Measurements from ENCODE around the gene CEP57L1.
"Not testable (repeated sequence)": the region's sequence is repeated elsewhere in the genome, so short reads cannot be mapped to it uniquely, and the experiment has no call there.

Gene CEP57L1

GRCh38 chr6:109188115-109188411 lies 92.8 kb downstream of the CEP57L1 start:
- TF ChIP-seq CTCF (IDR thresholded peaks at IDR 0.05; ENCODE audit: low read depth, low read length): no peak
- in situ Hi-C loops (cut with HindIII; ENCODE audit: low sequenced_read_pairs): no loop called here
- no peak overlapping the region for H3K4me3 ChIP-seq (ENCODE audit: low read depth, low read length)
- no peak for DNase-seq (ENCODE audit: low read depth, low spot score)

- in situ Hi-C loops (cut with HindIII; ENCODE audit: low sequenced_read_pairs); DNase-seq (ENCODE audit: low read depth, low spot score); H3K4me3 ChIP-seq (ENCODE audit: low read depth, low read length): not testable (repeated sequence)
Measured at GRCh38 chr6:109191368-109191767, 96.1 kb downstream of the CEP57L1 start.

GRCh38 chr6:109192865-109193264 lies 97.6 kb downstream of the CEP57L1 start:
- in situ Hi-C loops (cut with HindIII; ENCODE audit: low sequenced_read_pairs): no loop called here
- no peak for DNase-seq (ENCODE audit: low read depth, low spot score)
- no peak for TF ChIP-seq CTCF (IDR thresholded peaks at IDR 0.05; ENCODE audit: low read depth, low read length)
- H3K4me3 ChIP-seq (ENCODE audit: low read depth, low read length): no peak overlapping the region

- TF ChIP-seq CTCF (IDR thresholded peaks at IDR 0.05; ENCODE audit: low read depth, low read length): no peak
- no peak for DNase-seq (ENCODE audit: low read depth, low spot score)
- H3K4me3 ChIP-seq (ENCODE audit: low read depth, low read length): no peak overlapping the region
- in situ Hi-C loops (cut with HindIII; ENCODE audit: low sequenced_read_pairs): no loop called here
Measured at GRCh38 chr6:109194880-109195279, 99.6 kb downstream of the CEP57L1 start.

- no peak for TF ChIP-seq CTCF (IDR thresholded peaks at IDR 0.05; ENCODE audit: low read depth, low read length)
- no peak overlapping the region for H3K4me3 ChIP-seq (ENCODE audit: low read depth, low read length)
- in situ Hi-C loops (cut with HindIII; ENCODE audit: low sequenced_read_pairs): no loop called here
- DNase-seq (ENCODE audit: low read depth, low spot score): no peak
Measured at GRCh38 chr6:109197061-109197460, 101.8 kb downstream of the CEP57L1 start.

- no peak for TF ChIP-seq CTCF (IDR thresholded peaks at IDR 0.05; ENCODE audit: low read depth, low read length)
- DNase-seq (ENCODE audit: low read depth, low spot score): no peak
- H3K4me3 ChIP-seq (ENCODE audit: low read depth, low read length): no peak overlapping the region
- in situ Hi-C loops (cut with HindIII; ENCODE audit: low sequenced_read_pairs): no loop called here
Measured at GRCh38 chr6:109202409-109203264, 107.3 kb downstream of the CEP57L1 start.

- TF ChIP-seq CTCF (IDR thresholded peaks at IDR 0.05; ENCODE audit: low read depth, low read length): no peak
- H3K4me3 ChIP-seq (ENCODE audit: low read depth, low read length): no peak overlapping the region
- no peak for DNase-seq (ENCODE audit: low read depth, low spot score)
- in situ Hi-C loops (cut with HindIII; ENCODE audit: low sequenced_read_pairs): no loop called here
Measured at GRCh38 chr6:109204511-109204910, 109.2 kb downstream of the CEP57L1 start.

All from astrocyte of the spinal cord (primary cell).